A549 (cell line): ENCODE measurements around the gene IP6K3. TPM values are rescaled to one million over a fixed set of nuclear protein-coding genes. Genes with fewer than 3 reads are reported as not detected.

Experiments
- ATAC-seq, 2 experiments: fragments of 200-7000 bp in 1 of 2; fragments of >200 bp in 1 of 2; cut with Nextera tagmentation in 1 of 2; cut with Tn5 transposase in 1 of 2; 3 replicates each; pipeline versions ENCODE4 v1.8.0 to v1.9.1; 2018 to 2020; ENCODE audit warnings: mild to moderate bottlenecking in 1 of 2, moderate library complexity in 1 of 2
- CTCF ChIA-PET: fragments of 300-600 bp; sonication (Branson Sonifier 250); formaldehyde crosslinking; extraction: SDS; loops from one replicate; lab custom pipeline; 2021; ENCODE audit warnings: antibody characterized with exemption, inconsistent platforms; lab: Yijun Ruan, JAX
- POLR2A ChIA-PET: fragments of 350-600 bp; formaldehyde crosslinking; extraction: SDS; loops from one replicate; lab custom pipeline; 2021; ENCODE audit warnings: antibody characterized with exemption, inconsistent platforms; lab: Yijun Ruan, JAX
- DNase-seq, 2 experiments: peaks; one replicate each; pipeline versions ENCODE4 v3.0.0 to v3.0.0-alpha.2; 2011 to 2016; ENCODE audit warnings: low read depth in 1 of 2, low spot score in 1 of 2
- FAIRE-seq: peaks from 2 replicates; lab custom pipeline; 2011; peaks lifted over from hg19 to GRCh38; lab: Jason Lieb, UNC
- H3K27ac ChIP-seq, 2 experiments: fragments of >200 bp; sonication (Bioruptor Twin); formaldehyde crosslinking; 3 replicates each; pipeline ENCODE4 v1.5.1; 2016 to 2017
- H3K4me1 ChIP-seq: fragments of >200 bp; sonication (Bioruptor Twin); formaldehyde crosslinking; 3 replicates; pipeline ENCODE4 v1.6.1; 2016
- H3K4me2 ChIP-seq: fragments of >200 bp; sonication (Bioruptor Twin); formaldehyde crosslinking; 3 replicates; pipeline ENCODE4 v1.6.1; 2016
- H3K4me3 ChIP-seq: fragments of >200 bp; sonication (Bioruptor Twin); formaldehyde crosslinking; 3 replicates; pipeline ENCODE4 v1.5.1; 2016
- H3K9me3 ChIP-seq: fragments of >200 bp; sonication (Bioruptor Twin); formaldehyde crosslinking; 3 replicates; pipeline ENCODE4 v1.6.1; 2016
- EP300 ChIP-seq, 2 experiments: fragments of >200 bp; sonication (Bioruptor Twin); formaldehyde crosslinking; IDR thresholded peaks; 2 replicates in 1 of 2; 3 replicates in 1 of 2; pipeline ENCODE4 v1.6.1; 2016 to 2017
- ESRRA ChIP-seq: fragments of 150-350 bp; IDR thresholded peaks from 2 replicates; pipeline ENCODE4 v1.6.1; 2014; ENCODE audit warnings: mild to moderate bottlenecking, low read length, borderline replicate concordance
- FOSL2 ChIP-seq, 2 experiments: fragments of 450-650 bp in 1 of 2; fragments of >200 bp in 1 of 2; sonication (Bioruptor Twin) in 1 of 2; formaldehyde crosslinking; IDR thresholded peaks; 2 replicates each; pipeline versions ENCODE4 v1.5.0 to v1.6.1; 2016 to 2020; ENCODE audit warnings: mild to moderate bottlenecking in 1 of 2, moderate library complexity in 1 of 2
- HMGXB4 ChIP-seq: fragments of 250-450 bp; sonication (Bioruptor Pico); IDR thresholded peaks from 2 replicates; pipeline ENCODE4 v1.5.0; 2021; ENCODE audit warnings: mild to moderate bottlenecking, moderate library complexity, borderline replicate concordance
- JUNB ChIP-seq: fragments of >200 bp; sonication (Bioruptor Twin); formaldehyde crosslinking; IDR thresholded peaks from 2 replicates; pipeline ENCODE4 v1.6.1; 2016
- MAZ ChIP-seq: fragments of 150-350 bp; IDR thresholded peaks from 2 replicates; pipeline ENCODE4 v1.6.1; 2014; ENCODE audit warnings: antibody characterized with exemption, low read depth, low read length, borderline replicate concordance
- MYC ChIP-seq: IDR thresholded peaks from 2 replicates; pipeline ENCODE4 v1.6.1; 2012; ENCODE audit warnings: mild to moderate bottlenecking, inconsistent platforms, low read length, improper control_type of control experiment, borderline replicate concordance
- POLR2A ChIP-seq: IDR thresholded peaks from 2 replicates; pipeline ENCODE4 v1.6.1; 2012; ENCODE audit warnings: mild to moderate bottlenecking, low read length
- RCOR1 ChIP-seq: fragments of 150-350 bp; IDR thresholded peaks from 2 replicates; pipeline ENCODE4 v1.6.1; 2014; ENCODE audit warnings: antibody characterized with exemption, low read length, low read depth
- REST ChIP-seq: fragments of 200-600 bp; sonication (generic); IDR thresholded peaks from 2 replicates; pipeline ENCODE4 v1.6.1; 2016; ENCODE audit warnings: antibody characterized with exemption, mild to moderate bottlenecking, moderate library complexity
- SREBF2 ChIP-seq: fragments of 450-650 bp; IDR thresholded peaks from 2 replicates; pipeline ENCODE4 v1.6.1; 2014; ENCODE audit warnings: mild to moderate bottlenecking, moderate library complexity
- ZFP36 ChIP-seq: fragments of 450-650 bp; IDR thresholded peaks from 2 replicates; pipeline ENCODE4 v1.6.1; 2014; ENCODE audit warnings: borderline replicate concordance; ENCODE audit not compliant: partially characterized antibody
- WGBS: methylation state at CpG from one replicate; pipeline ENCODE4 v1.1.6; 2017; ENCODE audit errors: missing lambda C conversion rate; 5-methylcytosine and 5-hydroxymethylcytosine counted together
- polyA plus RNA-seq, 4 experiments: library from polyadenylated mRNA; depleted of rRNA in 3 of 4; stranded (reverse); fragments of >200 nt; fragmentation: RNase III in 1 of 4; extraction: RNeasy Plus Mini Kit Qiagen cat#74134 plus additional on column Dnase treatment in 1 of 4; gene quantifications; 2 replicates in 3 of 4; 3 replicates in 1 of 4; pipeline ENCODE4 v1.2.3, GENCODE V29; 2011 to 2017
- TF ChIP-seq, protein P1 (sequence below): fragments of >200 bp; sonication (Bioruptor Twin); formaldehyde crosslinking; IDR thresholded peaks from 2 replicates; pipeline ENCODE4 v1.6.1; 2016
- TF ChIP-seq, protein P2 (sequence below): IDR thresholded peaks from 2 replicates; pipeline ENCODE4 v1.6.1; 2012; ENCODE audit warnings: low read depth, borderline replicate concordance
- TF ChIP-seq, protein P3 (sequence below): fragments of >200 bp; sonication (Bioruptor Twin); formaldehyde crosslinking; IDR thresholded peaks from 3 replicates; pipeline ENCODE4 v1.5.1; 2016
- TF ChIP-seq, protein P4 (sequence below): IDR thresholded peaks from 2 replicates; pipeline ENCODE4 v1.6.1; 2012

The IP6K3 gene
- polyA plus RNA-seq, 2 of the 4 experiments (the other 2 are of a cell fraction) = 0.03 to 0.12 TPM

GRCh38 chr6:33725222-33725621 is 21.5 kb downstream of the IP6K3 start:
- ChIA-PET POLR2A (interaction anchor here (1.6 kb wide), 1 partner anchor 13 kb away, joined by 3 read pairs; no protein-coding TSS in a partner anchor), CTCF (interaction anchor here (0.7 to 3.6 kb wide), 5 partner anchors 10 to 135 kb away, joined by 3 to 16 read pairs (median 4); partner anchors contain the start of gene UQCC2)
- no peak overlapping the region for H3K4me2 ChIP-seq
- FAIRE-seq = no peak
- WGBS = 79% methylated on average over 14 of the region's 14 CpGs
- H3K4me1 ChIP-seq = no peaks in the 10 kb centered on the region
- no peak for ATAC-seq
- no peak overlapping the region for H3K4me3 ChIP-seq
- DNase-seq = no peak
- TF ChIP-seq MYC (no peak), MAZ (no peak), ESRRA (no peak), FOSL2 (IDR thresholded peaks at IDR 0.05) (no peak), FOSL2 (CRISPR knock-in tag; IDR thresholded peaks at IDR 0.05) (no peak), POLR2A (no peak), ZFP36 (no peak), EP300 (IDR thresholded peaks at IDR 0.05) (no peak), REST (no peak), SREBF2 (no peak), HMGXB4 (CRISPR knock-in tag) (no peak)
- TF ChIP-seq, protein P1, sequence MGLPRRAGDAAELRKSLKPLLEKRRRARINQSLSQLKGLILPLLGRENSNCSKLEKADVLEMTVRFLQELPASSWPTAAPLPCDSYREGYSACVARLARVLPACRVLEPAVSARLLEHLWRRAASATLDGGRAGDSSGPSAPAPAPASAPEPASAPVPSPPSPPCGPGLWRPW = no peak
- TF ChIP-seq, protein P2, sequence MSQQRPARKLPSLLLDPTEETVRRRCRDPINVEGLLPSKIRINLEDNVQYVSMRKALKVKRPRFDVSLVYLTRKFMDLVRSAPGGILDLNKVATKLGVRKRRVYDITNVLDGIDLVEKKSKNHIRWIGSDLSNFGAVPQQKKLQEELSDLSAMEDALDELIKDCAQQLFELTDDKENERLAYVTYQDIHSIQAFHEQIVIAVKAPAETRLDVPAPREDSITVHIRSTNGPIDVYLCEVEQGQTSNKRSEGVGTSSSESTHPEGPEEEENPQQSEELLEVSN = no peak
- TF ChIP-seq, protein P3, sequence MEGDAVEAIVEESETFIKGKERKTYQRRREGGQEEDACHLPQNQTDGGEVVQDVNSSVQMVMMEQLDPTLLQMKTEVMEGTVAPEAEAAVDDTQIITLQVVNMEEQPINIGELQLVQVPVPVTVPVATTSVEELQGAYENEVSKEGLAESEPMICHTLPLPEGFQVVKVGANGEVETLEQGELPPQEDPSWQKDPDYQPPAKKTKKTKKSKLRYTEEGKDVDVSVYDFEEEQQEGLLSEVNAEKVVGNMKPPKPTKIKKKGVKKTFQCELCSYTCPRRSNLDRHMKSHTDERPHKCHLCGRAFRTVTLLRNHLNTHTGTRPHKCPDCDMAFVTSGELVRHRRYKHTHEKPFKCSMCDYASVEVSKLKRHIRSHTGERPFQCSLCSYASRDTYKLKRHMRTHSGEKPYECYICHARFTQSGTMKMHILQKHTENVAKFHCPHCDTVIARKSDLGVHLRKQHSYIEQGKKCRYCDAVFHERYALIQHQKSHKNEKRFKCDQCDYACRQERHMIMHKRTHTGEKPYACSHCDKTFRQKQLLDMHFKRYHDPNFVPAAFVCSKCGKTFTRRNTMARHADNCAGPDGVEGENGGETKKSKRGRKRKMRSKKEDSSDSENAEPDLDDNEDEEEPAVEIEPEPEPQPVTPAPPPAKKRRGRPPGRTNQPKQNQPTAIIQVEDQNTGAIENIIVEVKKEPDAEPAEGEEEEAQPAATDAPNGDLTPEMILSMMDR = no peak
- no peaks in the 10 kb centered on the region for H3K9me3 ChIP-seq
- no peak overlapping the region for H3K27ac ChIP-seq

- no peak for FAIRE-seq
- TF ChIP-seq JUNB = no peak
- TF ChIP-seq, protein P2 = no peak
- TF ChIP-seq REST = no peak
- TF ChIP-seq, protein P4, sequence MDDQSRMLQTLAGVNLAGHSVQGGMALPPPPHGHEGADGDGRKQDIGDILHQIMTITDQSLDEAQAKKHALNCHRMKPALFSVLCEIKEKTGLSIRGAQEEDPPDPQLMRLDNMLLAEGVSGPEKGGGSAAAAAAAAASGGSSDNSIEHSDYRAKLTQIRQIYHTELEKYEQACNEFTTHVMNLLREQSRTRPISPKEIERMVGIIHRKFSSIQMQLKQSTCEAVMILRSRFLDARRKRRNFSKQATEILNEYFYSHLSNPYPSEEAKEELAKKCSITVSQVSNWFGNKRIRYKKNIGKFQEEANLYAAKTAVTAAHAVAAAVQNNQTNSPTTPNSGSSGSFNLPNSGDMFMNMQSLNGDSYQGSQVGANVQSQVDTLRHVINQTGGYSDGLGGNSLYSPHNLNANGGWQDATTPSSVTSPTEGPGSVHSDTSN = no peak
- TF ChIP-seq MAZ = no peak
- no peak for TF ChIP-seq RCOR1
- Histone ChIP-seq H3K4me1 (no peaks in the 10 kb centered on the region), H3K4me3 (no peak overlapping the region), H3K9me3 (no peaks in the 10 kb centered on the region), H3K4me2 (no peak overlapping the region), H3K27ac (no peak overlapping the region)
- WGBS = 58% methylated on average over 13 of the region's 13 CpGs
- DNase-seq = no peak
- ATAC-seq = no peak
- ChIA-PET CTCF (interaction anchor here (0.7 to 2.9 kb wide), 5 partner anchors 13 to 134 kb away, joined by 3 to 18 read pairs (median 7); partner anchors contain the start of gene UQCC2), POLR2A (no interaction called here)
Measured at GRCh38 chr6:33724102-33725023, 22.3 kb downstream of the IP6K3 start.
